OCI-LY1 (cell line): Measurements from ENCODE around the gene AGAP2.
"Not testable (repeated sequence)": the region's sequence is repeated elsewhere in the genome, so short reads cannot be mapped to it uniquely, and the experiment has no call there.

Experiments used
- H2AFZ ChIP-seq: fragments of 200-600 bp; sonication (generic), shearing (Covaris generic); 2 replicates; pipeline ENCODE4 v1.6.0; 2014; ENCODE audit warnings: antibody characterized with exemption, mild to moderate bottlenecking, low read length
- H3F3A ChIP-seq: fragments of 200-600 bp; sonication (generic), shearing (Covaris generic); 2 replicates; pipeline ENCODE4 v1.6.0; 2014; ENCODE audit warnings: mild to moderate bottlenecking, antibody characterized with exemption, low read length, moderate library complexity; ENCODE audit not compliant: insufficient read depth
- H3K27ac ChIP-seq: fragments of 200-600 bp; sonication (generic); 2 replicates; pipeline ENCODE4 v1.5.1; 2014; ENCODE audit warnings: low read length, mixed run types, mild to moderate bottlenecking, low read depth; ENCODE audit not compliant: poor library complexity, severe bottlenecking
- H3K27me3 ChIP-seq: fragments of 200-600 bp; sonication (generic); 2 replicates; pipeline ENCODE4 v1.6.0; 2014; ENCODE audit warnings: antibody characterized with exemption, mild to moderate bottlenecking, low read length, moderate library complexity; ENCODE audit not compliant: insufficient read depth
- H3K36me3 ChIP-seq: fragments of 200-600 bp; sonication (generic); 2 replicates; pipeline ENCODE4 v1.6.1; 2014; ENCODE audit warnings: mild to moderate bottlenecking, antibody characterized with exemption, low read length, moderate library complexity, mixed read lengths; ENCODE audit not compliant: insufficient read depth
- H3K4me1 ChIP-seq: fragments of 200-600 bp; sonication (generic); 2 replicates; pipeline ENCODE4 v1.5.1; 2014; ENCODE audit warnings: mild to moderate bottlenecking, low read length, moderate library complexity; ENCODE audit not compliant: insufficient read depth, severe bottlenecking
- H3K4me2 ChIP-seq: fragments of 200-600 bp; sonication (generic), shearing (Covaris generic); 2 replicates; pipeline ENCODE4 v1.6.1; 2014; ENCODE audit warnings: low read length
- H3K4me3 ChIP-seq: fragments of 200-600 bp; sonication (generic); 2 replicates; pipeline ENCODE4 v1.5.1; 2014; ENCODE audit warnings: low read length, low read depth, mild to moderate bottlenecking, mixed read lengths; ENCODE audit not compliant: poor library complexity, severe bottlenecking
- H3K79me2 ChIP-seq: fragments of 200-600 bp; shearing (Covaris generic); 2 replicates; pipeline ENCODE4 v1.6.1; 2016; ENCODE audit warnings: mixed run types, low read length, mixed read lengths; ENCODE audit not compliant: insufficient read depth
- H3K9ac ChIP-seq: fragments of 200-600 bp; sonication (generic), shearing (Covaris generic); 2 replicates; pipeline ENCODE4 v1.6.1; 2014; ENCODE audit warnings: mild to moderate bottlenecking, low read length, mixed read lengths
- H3K9me2 ChIP-seq: fragments of 200-600 bp; sonication (generic), shearing (Covaris generic); 2 replicates; pipeline ENCODE4 v1.6.1; 2014; ENCODE audit warnings: low read depth, mild to moderate bottlenecking, low read length, mixed read lengths
- H3K9me3 ChIP-seq: fragments of 200-600 bp; shearing (Covaris generic); 2 replicates; pipeline ENCODE4 v1.6.1; 2014; ENCODE audit warnings: low read length, mixed read lengths
- H4K20me1 ChIP-seq: fragments of 200-600 bp; sonication (generic), shearing (Covaris generic); 2 replicates; pipeline ENCODE4 v1.6.0; 2016; ENCODE audit warnings: mild to moderate bottlenecking, low read length; ENCODE audit not compliant: insufficient read depth
- EZH2 ChIP-seq: fragments of 200-600 bp; sonication (generic), shearing (Covaris generic); IDR thresholded peaks from 2 replicates; pipeline ENCODE4 v1.8.0; 2017; ENCODE audit warnings: borderline replicate concordance, mixed run types, mild to moderate bottlenecking, antibody characterized with exemption, low read length, moderate library complexity, mixed read lengths
- TF ChIP-seq, protein P1 (sequence below): fragments of 200-600 bp; sonication (generic), shearing (Covaris generic); IDR thresholded peaks from 2 replicates; pipeline ENCODE4 v1.5.1; 2017; ENCODE audit warnings: mild to moderate bottlenecking, antibody characterized with exemption, low read length, moderate library complexity, mixed read lengths

The AGAP2 gene

DNA sequence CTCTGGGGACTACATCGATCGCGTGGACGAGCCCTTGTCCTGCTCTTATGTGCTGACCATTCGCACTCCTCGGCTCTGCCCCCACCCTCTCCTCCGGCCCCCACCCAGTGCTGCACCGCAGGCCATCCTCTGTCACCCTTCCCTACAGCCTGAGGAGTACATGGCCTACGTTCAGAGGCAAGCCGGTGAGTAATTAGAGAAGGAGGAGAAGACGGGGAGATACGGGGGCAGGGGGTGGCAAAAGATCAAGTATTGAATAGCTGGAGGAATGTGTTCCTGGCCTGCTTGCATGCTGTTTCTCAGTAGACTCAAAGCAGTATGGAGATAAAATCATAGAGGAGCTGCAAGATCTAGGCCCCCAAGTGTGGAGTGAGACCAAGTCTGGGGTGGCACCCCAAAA, 22.8 kb downstream of the AGAP2 start:
- H3K4me2 ChIP-seq: peak overlapping the region; percentile 8; the same call in 1 of the 2 replicates
- H3K4me3 ChIP-seq: no peak overlapping the region
- no peaks in the 10 kb centered on the region for H3K79me2 ChIP-seq
- H4K20me1 ChIP-seq: no peaks in the 10 kb centered on the region
- no peaks in the 10 kb centered on the region for H3F3A ChIP-seq
- no peaks in the 10 kb centered on the region for H3K9me3 ChIP-seq
- H3K36me3 ChIP-seq: peaks cover 77% of the 10 kb centered on the region
- no peaks in the 10 kb centered on the region for H3K27me3 ChIP-seq
- H3K9me2 ChIP-seq: no peaks in the 10 kb centered on the region
- peaks cover 7% of the 10 kb centered on the region for H3K4me1 ChIP-seq
- peak overlapping the region; percentile 72 for H3K27ac ChIP-seq
- no peak for TF ChIP-seq EZH2
- TF ChIP-seq, protein P1, sequence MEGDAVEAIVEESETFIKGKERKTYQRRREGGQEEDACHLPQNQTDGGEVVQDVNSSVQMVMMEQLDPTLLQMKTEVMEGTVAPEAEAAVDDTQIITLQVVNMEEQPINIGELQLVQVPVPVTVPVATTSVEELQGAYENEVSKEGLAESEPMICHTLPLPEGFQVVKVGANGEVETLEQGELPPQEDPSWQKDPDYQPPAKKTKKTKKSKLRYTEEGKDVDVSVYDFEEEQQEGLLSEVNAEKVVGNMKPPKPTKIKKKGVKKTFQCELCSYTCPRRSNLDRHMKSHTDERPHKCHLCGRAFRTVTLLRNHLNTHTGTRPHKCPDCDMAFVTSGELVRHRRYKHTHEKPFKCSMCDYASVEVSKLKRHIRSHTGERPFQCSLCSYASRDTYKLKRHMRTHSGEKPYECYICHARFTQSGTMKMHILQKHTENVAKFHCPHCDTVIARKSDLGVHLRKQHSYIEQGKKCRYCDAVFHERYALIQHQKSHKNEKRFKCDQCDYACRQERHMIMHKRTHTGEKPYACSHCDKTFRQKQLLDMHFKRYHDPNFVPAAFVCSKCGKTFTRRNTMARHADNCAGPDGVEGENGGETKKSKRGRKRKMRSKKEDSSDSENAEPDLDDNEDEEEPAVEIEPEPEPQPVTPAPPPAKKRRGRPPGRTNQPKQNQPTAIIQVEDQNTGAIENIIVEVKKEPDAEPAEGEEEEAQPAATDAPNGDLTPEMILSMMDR: no peak
- H2AFZ ChIP-seq: no peak overlapping the region
- H3K9ac ChIP-seq: peak overlapping the region; percentile 41; the same call in 1 of the 2 replicates

DNA sequence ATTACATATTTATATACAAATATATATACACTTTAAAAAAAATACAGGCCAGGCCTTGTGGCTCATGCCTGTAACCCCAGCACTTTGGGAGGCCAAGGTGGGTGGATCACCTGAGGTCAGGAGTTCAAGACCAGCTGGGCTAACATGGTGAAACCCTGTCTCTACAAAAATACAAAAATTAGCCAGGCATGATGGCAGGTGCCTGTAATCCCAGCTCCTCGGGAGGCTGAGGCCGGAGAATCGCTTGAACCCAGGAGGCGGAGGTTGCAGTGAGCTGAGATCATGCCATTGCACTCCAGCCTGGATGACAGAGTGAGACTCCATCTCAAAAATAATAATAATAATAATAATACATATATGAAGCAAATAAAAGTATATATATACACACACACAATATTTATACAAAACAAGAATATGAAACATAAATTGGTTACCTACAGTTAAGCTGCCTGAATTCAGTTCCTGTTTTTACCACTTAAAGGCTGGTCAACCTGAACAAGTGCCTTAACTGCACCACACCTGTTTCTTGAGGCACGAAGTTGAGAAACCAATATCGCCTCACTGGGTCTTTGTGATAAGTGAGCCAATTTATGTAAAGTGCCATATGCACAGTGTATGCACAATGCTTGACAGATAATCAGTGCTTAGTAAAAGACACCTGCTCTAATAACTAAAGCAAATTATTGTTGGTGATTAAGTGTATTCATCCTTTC, 23.4 kb downstream of the AGAP2 start:
- H3K9me2 ChIP-seq, H2AFZ ChIP-seq, H3K79me2 ChIP-seq, H3K9me3 ChIP-seq, H4K20me1 ChIP-seq, H3K27me3 ChIP-seq, H3K4me1 ChIP-seq, H3K4me3 ChIP-seq, H3F3A ChIP-seq: not testable (repeated sequence)
- Histone ChIP-seq H3K27ac (peak overlapping the region; percentile 72), H3K4me2 (peak overlapping the region; percentile 8; the same call in 1 of the 2 replicates), H3K9ac (peak overlapping the region; percentile 41; the same call in 1 of the 2 replicates), H3K36me3 (peaks cover 73% of the 10 kb centered on the region)

DNA sequence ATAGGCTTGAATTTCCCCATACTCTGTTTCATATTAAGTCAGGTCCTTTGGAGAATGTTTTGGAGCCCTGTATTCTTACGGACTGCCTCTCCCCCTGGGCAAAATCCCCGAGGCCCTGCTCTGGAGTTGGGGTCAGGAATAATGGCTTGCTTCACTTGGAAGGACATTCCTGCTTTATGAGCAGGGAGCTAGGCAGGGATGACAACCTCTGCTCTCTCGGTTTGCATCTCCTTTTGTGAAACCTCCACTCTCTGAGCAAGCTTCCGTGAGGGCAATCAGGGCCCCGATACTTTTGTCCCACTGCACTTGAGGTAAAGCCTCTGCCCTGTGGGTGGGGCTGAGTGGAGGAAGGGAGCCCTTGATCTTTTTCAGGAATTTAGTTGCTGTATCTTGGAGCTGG, 25.3 kb downstream of the AGAP2 start:
- peaks cover 7% of the 10 kb centered on the region for H3K4me1 ChIP-seq
- H2AFZ ChIP-seq: no peak overlapping the region
- no peaks in the 10 kb centered on the region for H4K20me1 ChIP-seq
- no peaks in the 10 kb centered on the region for H3K9me2 ChIP-seq
- TF ChIP-seq EZH2: no peak
- TF ChIP-seq, protein P1: no peak
- no peak overlapping the region for H3K4me2 ChIP-seq
- peaks cover 2% of the 10 kb centered on the region; the same call in 1 of the 2 replicates for H3F3A ChIP-seq
- H3K9ac ChIP-seq: no peak overlapping the region
- no peaks in the 10 kb centered on the region for H3K79me2 ChIP-seq
- H3K36me3 ChIP-seq: peaks cover 58% of the 10 kb centered on the region
- H3K27ac ChIP-seq: no peak overlapping the region
- H3K9me3 ChIP-seq: no peaks in the 10 kb centered on the region
- no peak overlapping the region for H3K4me3 ChIP-seq
- H3K27me3 ChIP-seq: no peaks in the 10 kb centered on the region

DNA sequence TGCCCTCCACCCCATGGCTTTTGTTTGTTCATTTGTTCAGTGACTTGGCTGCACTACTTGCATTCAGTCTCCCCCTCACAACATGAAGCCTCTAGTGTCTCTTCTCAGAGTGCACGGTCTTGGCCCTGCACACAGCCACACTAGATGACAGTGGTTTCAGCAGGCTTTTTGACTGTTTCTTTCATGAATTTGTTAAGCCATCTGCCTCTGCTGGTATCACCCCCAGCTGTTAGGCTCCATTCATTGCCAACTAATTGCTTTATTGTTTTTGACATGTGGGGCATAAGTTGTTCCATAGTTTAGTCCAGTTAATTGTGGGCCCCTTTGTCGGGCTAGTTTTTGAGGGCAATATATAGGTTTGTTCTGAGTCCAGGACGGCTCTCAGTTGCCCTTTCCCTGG, 25.8 kb downstream of the AGAP2 start:
- no peaks in the 10 kb centered on the region for H3K9me3 ChIP-seq
- no peak overlapping the region for H3K9ac ChIP-seq
- peaks cover 7% of the 10 kb centered on the region for H3K4me1 ChIP-seq
- H4K20me1 ChIP-seq: no peaks in the 10 kb centered on the region
- peaks cover 53% of the 10 kb centered on the region for H3K36me3 ChIP-seq
- no peaks in the 10 kb centered on the region for H3K9me2 ChIP-seq
- no peaks in the 10 kb centered on the region for H3K79me2 ChIP-seq
- H3K27ac ChIP-seq: no peak overlapping the region
- peaks cover 2% of the 10 kb centered on the region; the same call in 1 of the 2 replicates for H3F3A ChIP-seq
- H3K4me2 ChIP-seq: no peak overlapping the region
- H2AFZ ChIP-seq: no peak overlapping the region
- no peaks in the 10 kb centered on the region for H3K27me3 ChIP-seq
- no peak overlapping the region for H3K4me3 ChIP-seq
- TF ChIP-seq, protein P1: no peak
- TF ChIP-seq EZH2: no peak
